ENCODE results near the gene CHD2.
"Not testable (repeated sequence)": the region's sequence is repeated elsewhere in the genome, so short reads cannot be mapped to it uniquely, and the experiment has no call there.

The CHD2 gene

GRCh38 chr15:92910451-92910850, 10.3 kb downstream of the CHD2 start:
- H3K4me3 ChIP-seq (ENCODE audit: low read depth, low read length) = no peak overlapping the region
- DNase-seq (ENCODE audit: low read depth, low spot score) = no peak
- no peak for TF ChIP-seq CTCF (IDR thresholded peaks at IDR 0.05; ENCODE audit: low read depth, low read length)
- in situ Hi-C loops (cut with HindIII; ENCODE audit: low sequenced_read_pairs) = no loop called here

- DNase-seq (ENCODE audit: low read depth, low spot score) = no peak
- H3K4me3 ChIP-seq (ENCODE audit: low read depth, low read length) = no peak overlapping the region
- in situ Hi-C loops (cut with HindIII; ENCODE audit: low sequenced_read_pairs) = no loop called here
- TF ChIP-seq CTCF (IDR thresholded peaks at IDR 0.05; ENCODE audit: low read depth, low read length) = no peak
These were observed 14.0 kb downstream of the CHD2 start for GRCh38 chr15:92914103-92914499.

GRCh38 chr15:92914768-92915221, 14.7 kb downstream of the CHD2 start:
- in situ Hi-C loops (cut with HindIII; ENCODE audit: low sequenced_read_pairs) = no loop called here
- TF ChIP-seq CTCF (IDR thresholded peaks at IDR 0.05; ENCODE audit: low read depth, low read length) = no peak
- no peak for DNase-seq (ENCODE audit: low read depth, low spot score)
- H3K4me3 ChIP-seq (ENCODE audit: low read depth, low read length) = no peak overlapping the region

GRCh38 chr15:92915766-92916435, 15.8 kb downstream of the CHD2 start:
- in situ Hi-C loops (cut with HindIII; ENCODE audit: low sequenced_read_pairs) = no loop called here
- DNase-seq (ENCODE audit: low read depth, low spot score) = peak; percentile 65
- H3K4me3 ChIP-seq (ENCODE audit: low read depth, low read length) = no peak overlapping the region
- no peak for TF ChIP-seq CTCF (IDR thresholded peaks at IDR 0.05; ENCODE audit: low read depth, low read length)

- no peak overlapping the region for H3K4me3 ChIP-seq (ENCODE audit: low read depth, low read length)
- peak; percentile 81 for TF ChIP-seq CTCF (IDR thresholded peaks at IDR 0.05; ENCODE audit: low read depth, low read length)
- in situ Hi-C loops (cut with HindIII; ENCODE audit: low sequenced_read_pairs) = no loop called here
- peak; percentile 96 for DNase-seq (ENCODE audit: low read depth, low spot score)
These were observed 17.7 kb downstream of the CHD2 start for GRCh38 chr15:92917598-92918407.

- in situ Hi-C loops (cut with HindIII; ENCODE audit: low sequenced_read_pairs) = not testable (repeated sequence)
These were observed 18.8 kb downstream of the CHD2 start for GRCh38 chr15:92918881-92919280.

GRCh38 chr15:92920595-92921161, 20.6 kb downstream of the CHD2 start:
- in situ Hi-C loops (cut with HindIII; ENCODE audit: low sequenced_read_pairs) = no loop called here
- DNase-seq (ENCODE audit: low read depth, low spot score) = no peak
- TF ChIP-seq CTCF (IDR thresholded peaks at IDR 0.05; ENCODE audit: low read depth, low read length) = no peak
- no peak overlapping the region for H3K4me3 ChIP-seq (ENCODE audit: low read depth, low read length)

More at GRCh38 chr15:92918881-92919280, 18.8 kb downstream of the CHD2 start:
- H3K4me3 ChIP-seq (ENCODE audit: low read depth, low read length); DNase-seq (ENCODE audit: low read depth, low spot score): not testable (repeated sequence)
